HepG2 (cell line): Measurements from ENCODE around the gene PKD1L1. TPM values are rescaled to one million over a fixed set of nuclear protein-coding genes. Genes with fewer than 3 reads are reported as not detected.

Experiments used
- ARNTL ChIP-seq: sonication (generic); formaldehyde crosslinking; IDR thresholded peaks from 2 replicates; pipeline ENCODE4 v1.4.0; 2020; ENCODE audit warnings: mild to moderate bottlenecking, missing genetic modification reagents
- CEBPG ChIP-seq: IDR thresholded peaks from 2 replicates; pipeline ENCODE4 v1.6.1; 2016
- ELF3 ChIP-seq: IDR thresholded peaks from 2 replicates; pipeline ENCODE4 v1.6.1; 2016; ENCODE audit warnings: missing genetic modification reagents, missing compliant biosample characterization
- HDAC1 ChIP-seq: sonication (generic); formaldehyde crosslinking; IDR thresholded peaks from 2 replicates; pipeline ENCODE4 v1.5.1; 2020; ENCODE audit warnings: mild to moderate bottlenecking, missing genetic modification reagents
- HOXA5 ChIP-seq: sonication (generic); formaldehyde crosslinking; IDR thresholded peaks from 2 replicates; pipeline ENCODE4 v1.4.0; 2020; ENCODE audit warnings: missing genetic modification reagents
- KDM2A ChIP-seq: sonication (generic); formaldehyde crosslinking; IDR thresholded peaks from 2 replicates; pipeline ENCODE4 v1.4.0; 2020; ENCODE audit warnings: low read depth, missing genetic modification reagents, borderline replicate concordance
- LCORL ChIP-seq, 2 experiments: fragments of 450-650 bp in 1 of 2; sonication (generic) in 1 of 2; formaldehyde crosslinking in 1 of 2; IDR thresholded peaks; 2 replicates each; pipeline versions ENCODE4 v1.5.0 to v1.6.1; 2017 to 2020; ENCODE audit warnings: antibody characterized with exemption in 1 of 2, missing genetic modification reagents in 1 of 2
- MED8 ChIP-seq: sonication (generic); formaldehyde crosslinking; IDR thresholded peaks from 2 replicates; pipeline ENCODE4 v1.8.1; 2023; ENCODE audit warnings: mild to moderate bottlenecking, missing genetic modification reagents; ENCODE audit not compliant: insufficient replicate concordance
- MTF2 ChIP-seq: sonication (generic); formaldehyde crosslinking; IDR thresholded peaks from 2 replicates; pipeline ENCODE4 v1.5.0; 2020; ENCODE audit warnings: missing genetic modification reagents, borderline replicate concordance
- NONO ChIP-seq, 2 experiments: fragments of 450-650 bp in 1 of 2; sonication (generic) in 1 of 2; formaldehyde crosslinking in 1 of 2; IDR thresholded peaks in 1 of 2; conservative IDR thresholded peaks in 1 of 2; 2 replicates each; pipeline versions ENCODE4 v1.6.1 to v1.8.0; 2017 to 2022; ENCODE audit warnings: mild to moderate bottlenecking in 1 of 2, missing genetic modification reagents in 1 of 2, moderate library complexity in 1 of 2
- NPAS2 ChIP-seq: sonication (generic); formaldehyde crosslinking; IDR thresholded peaks from 2 replicates; pipeline ENCODE4 v1.8.0; 2022; ENCODE audit warnings: mild to moderate bottlenecking, missing genetic modification reagents, borderline replicate concordance
- PRMT3 ChIP-seq: sonication (generic); formaldehyde crosslinking; IDR thresholded peaks from 2 replicates; pipeline ENCODE4 v1.8.1; 2022; ENCODE audit warnings: low read depth, mild to moderate bottlenecking, moderate library complexity, missing genetic modification reagents, borderline replicate concordance
- RAD21 ChIP-seq: fragments of 450-650 bp; formaldehyde crosslinking; IDR thresholded peaks from 2 replicates; pipeline ENCODE4 v1.5.0; 2020; ENCODE audit warnings: mild to moderate bottlenecking
- THAP11 ChIP-seq: IDR thresholded peaks from 2 replicates; pipeline ENCODE4 v1.6.1; 2016; ENCODE audit warnings: missing biosample characterization, missing genetic modification reagents
- ZFY ChIP-seq: sonication (generic); formaldehyde crosslinking; IDR thresholded peaks from 2 replicates; pipeline ENCODE4 v1.4.0; 2020; ENCODE audit warnings: missing genetic modification reagents
- ZNF180 ChIP-seq: sonication (generic); formaldehyde crosslinking; IDR thresholded peaks from 2 replicates; pipeline ENCODE4 v1.4.0; 2020; ENCODE audit warnings: low read depth, missing genetic modification reagents, borderline replicate concordance
- ZNF296 ChIP-seq: sonication (generic); formaldehyde crosslinking; conservative IDR thresholded peaks from 2 replicates; pipeline ENCODE4 v1.5.0; 2020; ENCODE audit warnings: mild to moderate bottlenecking, missing genetic modification reagents
- polyA plus RNA-seq, 8 experiments: library from polyadenylated mRNA; depleted of rRNA in 3 of 8; stranded (reverse) in 7 of 8; unstranded in 1 of 8; fragments of >200 nt; fragmentation: Illumina TruSeq in 4 of 8; extraction: Trizol in 4 of 8; gene quantifications; 2 replicates each; pipeline versions ENCODE4 v1.2.1 to v1.2.3, GENCODE V29; 2011 to 2016; ENCODE audit warnings: low read depth in 4 of 8, missing spikeins in 1 of 8, mixed read lengths in 1 of 8; ENCODE audit not compliant: insufficient read depth in 1 of 8
- total RNA-seq, 5 experiments: library from RNA; depleted of rRNA; stranded (reverse); fragments of >200 nt; fragmentation: Illumina TruSeq; extraction: Trizol; gene quantifications; 2 replicates each; pipeline ENCODE4 v1.2.3, GENCODE V29; 2016; ENCODE audit warnings: low read depth in 1 of 5
- TF ChIP-seq, protein P1 (sequence below): sonication (generic); formaldehyde crosslinking; IDR thresholded peaks from 2 replicates; pipeline ENCODE4 v1.5.1; 2020; ENCODE audit warnings: missing genetic modification reagents, mild to moderate bottlenecking, borderline replicate concordance
- TF ChIP-seq, protein P2 (sequence below), 2 experiments: fragments of 450-650 bp in 1 of 2; sonication (generic) in 1 of 2; formaldehyde crosslinking; IDR thresholded peaks; 2 replicates each; pipeline versions ENCODE4 v1.5.0 to v1.8.0; 2020 to 2022; ENCODE audit warnings: mild to moderate bottlenecking in 1 of 2, missing genetic modification reagents in 1 of 2
- TF ChIP-seq, protein P3 (sequence below): sonication (generic); IDR thresholded peaks from 2 replicates; pipeline ENCODE4 v1.6.1; 2016; ENCODE audit warnings: low read depth, borderline replicate concordance
- TF ChIP-seq, protein P4 (sequence below): sonication (generic); formaldehyde crosslinking; IDR thresholded peaks from 2 replicates; pipeline ENCODE4 v1.4.0; 2020; ENCODE audit warnings: missing genetic modification reagents
- TF ChIP-seq, protein P5 (sequence below): sonication (generic); formaldehyde crosslinking; IDR thresholded peaks from 2 replicates; pipeline ENCODE4 v1.5.0; 2020; ENCODE audit warnings: missing genetic modification reagents

Gene PKD1L1
- total and polyA plus RNA-seq, 2 of the 13 experiments (the other 11 are each of a cell fraction or from before 2014, with no cell fraction given): 0.01 TPM; not detected in 1

DNA sequence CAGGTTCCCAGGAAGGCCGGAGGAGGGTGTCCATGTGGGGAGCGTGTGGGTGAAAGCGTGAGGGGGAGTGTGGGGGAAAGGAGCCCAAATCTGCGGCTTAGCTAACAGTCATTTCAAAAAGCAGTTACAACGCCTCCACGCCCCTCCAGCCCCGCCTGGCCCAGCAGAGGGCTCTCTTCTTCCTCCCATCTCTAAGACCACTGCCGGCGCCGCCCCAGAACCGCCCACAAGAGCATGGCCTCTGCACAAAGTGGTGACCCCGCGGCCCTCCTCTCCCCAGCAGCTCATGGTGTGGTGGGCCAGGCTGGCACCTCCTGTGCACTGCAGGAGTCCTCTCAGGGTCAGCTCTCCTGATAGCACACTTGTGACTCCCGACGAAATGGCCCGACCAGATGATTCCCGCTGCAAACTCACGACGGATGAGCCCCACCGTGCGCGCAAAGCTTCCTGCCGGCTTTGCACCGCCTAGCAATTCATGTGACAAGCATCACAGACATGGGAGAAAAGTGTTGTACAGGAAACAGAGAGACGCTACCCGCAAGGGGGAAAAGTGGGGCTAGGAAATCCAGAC lies 43.6 kb upstream of the PKD1L1 start (continued):
- TF ChIP-seq, protein P1, sequence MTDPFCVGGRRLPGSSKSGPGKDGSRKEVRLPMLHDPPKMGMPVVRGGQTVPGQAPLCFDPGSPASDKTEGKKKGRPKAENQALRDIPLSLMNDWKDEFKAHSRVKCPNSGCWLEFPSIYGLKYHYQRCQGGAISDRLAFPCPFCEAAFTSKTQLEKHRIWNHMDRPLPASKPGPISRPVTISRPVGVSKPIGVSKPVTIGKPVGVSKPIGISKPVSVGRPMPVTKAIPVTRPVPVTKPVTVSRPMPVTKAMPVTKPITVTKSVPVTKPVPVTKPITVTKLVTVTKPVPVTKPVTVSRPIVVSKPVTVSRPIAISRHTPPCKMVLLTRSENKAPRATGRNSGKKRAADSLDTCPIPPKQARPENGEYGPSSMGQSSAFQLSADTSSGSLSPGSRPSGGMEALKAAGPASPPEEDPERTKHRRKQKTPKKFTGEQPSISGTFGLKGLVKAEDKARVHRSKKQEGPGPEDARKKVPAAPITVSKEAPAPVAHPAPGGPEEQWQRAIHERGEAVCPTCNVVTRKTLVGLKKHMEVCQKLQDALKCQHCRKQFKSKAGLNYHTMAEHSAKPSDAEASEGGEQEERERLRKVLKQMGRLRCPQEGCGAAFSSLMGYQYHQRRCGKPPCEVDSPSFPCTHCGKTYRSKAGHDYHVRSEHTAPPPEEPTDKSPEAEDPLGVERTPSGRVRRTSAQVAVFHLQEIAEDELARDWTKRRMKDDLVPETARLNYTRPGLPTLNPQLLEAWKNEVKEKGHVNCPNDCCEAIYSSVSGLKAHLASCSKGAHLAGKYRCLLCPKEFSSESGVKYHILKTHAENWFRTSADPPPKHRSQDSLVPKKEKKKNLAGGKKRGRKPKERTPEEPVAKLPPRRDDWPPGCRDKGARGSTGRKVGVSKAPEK (CRISPR knock-in tag): no peak
- TF ChIP-seq HOXA5 (CRISPR knock-in tag) (no peak), PRMT3 (CRISPR knock-in tag) (no peak), NONO (IDR thresholded peaks at IDR 0.05) (no peak), NONO (CRISPR knock-in tag; conservative IDR thresholded peaks at IDR 0.05) (0 out of 2 replicates have a peak, but pooled peaks have one; percentile 38), ELF3 (peak; percentile 37; the same call in 1 of the 2 replicates), RAD21 (peak; percentile 79), NPAS2 (CRISPR knock-in tag) (no peak), CEBPG (CRISPR knock-in tag) (no peak), THAP11 (no peak), ZNF180 (CRISPR knock-in tag) (no peak), ZFY (CRISPR knock-in tag) (peak; percentile 38; the same call in 1 of the 2 replicates), MTF2 (CRISPR knock-in tag) (peak; percentile 78; the same call in 1 of the 2 replicates), MED8 (CRISPR knock-in tag) (no peak), ARNTL (peak; percentile 35; the same call in 1 of the 2 replicates), KDM2A (CRISPR knock-in tag) (peak; percentile 43; the same call in 1 of the 2 replicates), LCORL (IDR thresholded peaks at IDR 0.05) (no peak), LCORL (CRISPR knock-in tag; IDR thresholded peaks at IDR 0.05) (peak; percentile 71), HDAC1 (CRISPR knock-in tag) (peak; percentile 68), ZNF296 (no peak)
- TF ChIP-seq, protein P2, sequence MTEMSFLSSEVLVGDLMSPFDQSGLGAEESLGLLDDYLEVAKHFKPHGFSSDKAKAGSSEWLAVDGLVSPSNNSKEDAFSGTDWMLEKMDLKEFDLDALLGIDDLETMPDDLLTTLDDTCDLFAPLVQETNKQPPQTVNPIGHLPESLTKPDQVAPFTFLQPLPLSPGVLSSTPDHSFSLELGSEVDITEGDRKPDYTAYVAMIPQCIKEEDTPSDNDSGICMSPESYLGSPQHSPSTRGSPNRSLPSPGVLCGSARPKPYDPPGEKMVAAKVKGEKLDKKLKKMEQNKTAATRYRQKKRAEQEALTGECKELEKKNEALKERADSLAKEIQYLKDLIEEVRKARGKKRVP (CRISPR knock-in tag; IDR thresholded peaks at IDR 0.05): no peak
- TF ChIP-seq, protein P3, sequence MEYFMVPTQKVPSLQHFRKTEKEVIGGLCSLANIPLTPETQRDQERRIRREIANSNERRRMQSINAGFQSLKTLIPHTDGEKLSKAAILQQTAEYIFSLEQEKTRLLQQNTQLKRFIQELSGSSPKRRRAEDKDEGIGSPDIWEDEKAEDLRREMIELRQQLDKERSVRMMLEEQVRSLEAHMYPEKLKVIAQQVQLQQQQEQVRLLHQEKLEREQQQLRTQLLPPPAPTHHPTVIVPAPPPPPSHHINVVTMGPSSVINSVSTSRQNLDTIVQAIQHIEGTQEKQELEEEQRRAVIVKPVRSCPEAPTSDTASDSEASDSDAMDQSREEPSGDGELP: 0 out of 2 replicates have a peak, but pooled peaks have one; percentile 12
- TF ChIP-seq, protein P4, sequence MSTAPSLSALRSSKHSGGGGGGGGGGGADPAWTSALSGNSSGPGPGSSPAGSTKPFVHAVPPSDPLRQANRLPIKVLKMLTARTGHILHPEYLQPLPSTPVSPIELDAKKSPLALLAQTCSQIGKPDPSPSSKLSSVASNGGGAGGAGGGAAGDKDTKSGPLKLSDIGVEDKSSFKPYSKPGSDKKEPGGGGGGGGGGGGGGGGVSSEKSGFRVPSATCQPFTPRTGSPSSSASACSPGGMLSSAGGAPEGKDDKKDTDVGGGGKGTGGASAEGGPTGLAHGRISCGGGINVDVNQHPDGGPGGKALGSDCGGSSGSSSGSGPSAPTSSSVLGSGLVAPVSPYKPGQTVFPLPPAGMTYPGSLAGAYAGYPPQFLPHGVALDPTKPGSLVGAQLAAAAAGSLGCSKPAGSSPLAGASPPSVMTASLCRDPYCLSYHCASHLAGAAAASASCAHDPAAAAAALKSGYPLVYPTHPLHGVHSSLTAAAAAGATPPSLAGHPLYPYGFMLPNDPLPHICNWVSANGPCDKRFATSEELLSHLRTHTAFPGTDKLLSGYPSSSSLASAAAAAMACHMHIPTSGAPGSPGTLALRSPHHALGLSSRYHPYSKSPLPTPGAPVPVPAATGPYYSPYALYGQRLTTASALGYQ: no peak
- TF ChIP-seq, protein P5, sequence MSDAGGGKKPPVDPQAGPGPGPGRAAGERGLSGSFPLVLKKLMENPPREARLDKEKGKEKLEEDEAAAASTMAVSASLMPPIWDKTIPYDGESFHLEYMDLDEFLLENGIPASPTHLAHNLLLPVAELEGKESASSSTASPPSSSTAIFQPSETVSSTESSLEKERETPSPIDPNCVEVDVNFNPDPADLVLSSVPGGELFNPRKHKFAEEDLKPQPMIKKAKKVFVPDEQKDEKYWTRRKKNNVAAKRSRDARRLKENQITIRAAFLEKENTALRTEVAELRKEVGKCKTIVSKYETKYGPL (CRISPR knock-in tag): no peak
